ENCODE measurements around the gene ZNF600.
"Not testable (repeated sequence)": the region's sequence is repeated elsewhere in the genome, so short reads cannot be mapped to it uniquely, and the experiment has no call there.

The ZNF600 gene

DNA sequence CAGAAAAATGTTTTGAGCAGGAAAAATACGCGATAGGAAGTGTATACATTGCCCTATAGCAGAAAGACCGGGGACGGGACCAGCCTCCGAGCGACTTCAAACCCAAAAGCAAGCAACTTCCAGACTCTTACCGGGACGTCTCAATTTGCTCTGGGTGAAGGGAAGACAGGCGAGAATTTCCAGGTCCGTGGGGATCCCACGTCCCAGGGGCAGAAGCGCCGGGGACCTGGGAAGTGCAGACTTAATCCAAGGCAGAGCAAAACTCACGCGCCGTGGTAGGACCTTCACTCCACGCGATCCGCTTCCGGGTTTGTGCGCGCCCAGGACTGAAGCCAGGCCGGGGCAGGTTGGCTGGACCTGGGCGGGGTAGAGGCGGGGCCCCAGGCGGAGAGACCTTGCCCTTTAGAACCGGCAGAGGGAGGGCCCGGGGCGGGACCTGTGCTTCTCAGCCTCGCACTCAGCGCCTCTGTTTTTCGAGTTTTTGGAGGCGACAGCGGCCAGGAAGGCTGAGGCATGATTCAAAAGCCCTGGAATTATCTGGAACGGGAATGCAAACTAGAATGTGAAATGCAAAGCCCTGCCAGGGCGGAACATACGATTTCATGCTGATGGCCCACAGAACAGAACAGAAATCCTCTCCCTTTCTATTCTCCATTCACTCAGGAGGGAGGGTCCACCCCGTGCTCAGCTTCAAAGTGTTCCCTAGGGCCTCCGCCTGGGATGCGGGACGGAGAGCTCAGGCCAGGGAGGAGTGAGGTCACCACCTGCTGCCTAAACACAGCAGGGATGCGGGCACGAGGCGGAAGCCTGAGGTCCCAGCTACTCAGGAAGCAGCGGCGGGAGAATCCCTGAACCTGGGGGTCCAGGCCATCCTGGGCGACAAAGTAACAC is at the start of gene ZNF600:
Gene ZNF600, minus strand, starts transcription at position 328 of the 891 bp plus-strand sequence. CDS start 7,903 bp downstream, outside the sequence.
- not testable (repeated sequence) for H3K9me3 Mint-ChIP-seq; H3K36me3 Mint-ChIP-seq (ENCODE audit: low read depth)
- H3K4me3 Mint-ChIP-seq: peak within 1 kb of the TSS; percentile 90 to 96 (median 92)
- H3K27me3 Mint-ChIP-seq (ENCODE audit: low read depth): peaks cover 40% of the 10 kb centered on the region
- H3K27ac Mint-ChIP-seq: peak within 1 kb of the TSS in 2 of 3 experiments; percentile 28 to 82
- H3K4me1 Mint-ChIP-seq: peaks cover 16% of the 10 kb centered on the region
- TF ChIP-seq, protein P1, sequence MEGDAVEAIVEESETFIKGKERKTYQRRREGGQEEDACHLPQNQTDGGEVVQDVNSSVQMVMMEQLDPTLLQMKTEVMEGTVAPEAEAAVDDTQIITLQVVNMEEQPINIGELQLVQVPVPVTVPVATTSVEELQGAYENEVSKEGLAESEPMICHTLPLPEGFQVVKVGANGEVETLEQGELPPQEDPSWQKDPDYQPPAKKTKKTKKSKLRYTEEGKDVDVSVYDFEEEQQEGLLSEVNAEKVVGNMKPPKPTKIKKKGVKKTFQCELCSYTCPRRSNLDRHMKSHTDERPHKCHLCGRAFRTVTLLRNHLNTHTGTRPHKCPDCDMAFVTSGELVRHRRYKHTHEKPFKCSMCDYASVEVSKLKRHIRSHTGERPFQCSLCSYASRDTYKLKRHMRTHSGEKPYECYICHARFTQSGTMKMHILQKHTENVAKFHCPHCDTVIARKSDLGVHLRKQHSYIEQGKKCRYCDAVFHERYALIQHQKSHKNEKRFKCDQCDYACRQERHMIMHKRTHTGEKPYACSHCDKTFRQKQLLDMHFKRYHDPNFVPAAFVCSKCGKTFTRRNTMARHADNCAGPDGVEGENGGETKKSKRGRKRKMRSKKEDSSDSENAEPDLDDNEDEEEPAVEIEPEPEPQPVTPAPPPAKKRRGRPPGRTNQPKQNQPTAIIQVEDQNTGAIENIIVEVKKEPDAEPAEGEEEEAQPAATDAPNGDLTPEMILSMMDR (IDR thresholded peaks at IDR 0.05; ENCODE audit: unreplicated experiment in 3 of 3): peak in 2 of 3 experiments; percentile 9 to 13

GRCh38 chr19:52834289-52834688 is 47.7 kb upstream of the ZNF600 start:
- Mint-ChIP-seq H3K36me3 (ENCODE audit: low read depth) (peaks cover 39% of the 10 kb centered on the region), H3K9me3 (peaks cover 21% of the 10 kb centered on the region)
- not testable (repeated sequence) for H3K27me3 Mint-ChIP-seq (ENCODE audit: low read depth); H3K4me3 Mint-ChIP-seq; H3K4me1 Mint-ChIP-seq; H3K27ac Mint-ChIP-seq

DNA sequence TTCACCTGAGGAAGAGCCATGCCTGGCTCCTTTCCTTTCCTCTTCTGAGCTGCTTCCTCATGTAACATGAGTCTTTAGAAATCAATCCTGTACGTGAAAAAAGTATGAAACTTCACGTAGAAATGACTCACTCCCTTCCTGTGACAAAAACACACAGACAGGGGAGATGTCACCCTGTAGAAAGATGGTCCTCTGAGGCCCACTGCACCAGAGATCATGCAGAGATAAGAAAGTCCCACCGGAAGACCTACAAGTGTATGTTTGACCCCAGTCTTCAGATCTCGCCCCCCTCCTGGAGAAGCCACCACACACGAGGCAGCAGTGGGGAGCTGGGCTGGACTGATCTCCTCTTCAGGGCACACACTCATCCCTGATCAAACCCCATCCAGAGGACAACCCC is 47.0 kb upstream of the ZNF600 start:
- Mint-ChIP-seq H3K9me3 (peaks cover 16% of the 10 kb centered on the region), H3K36me3 (ENCODE audit: low read depth) (peaks cover 33% of the 10 kb centered on the region)
- H3K27ac Mint-ChIP-seq; H3K27me3 Mint-ChIP-seq (ENCODE audit: low read depth); H3K4me3 Mint-ChIP-seq; H3K4me1 Mint-ChIP-seq: not testable (repeated sequence)

- not testable (repeated sequence) for H3K9me3 Mint-ChIP-seq; H3K4me1 Mint-ChIP-seq; H3K4me3 Mint-ChIP-seq; H3K36me3 Mint-ChIP-seq (ENCODE audit: low read depth); H3K27ac Mint-ChIP-seq; H3K27me3 Mint-ChIP-seq (ENCODE audit: low read depth)
These were observed 43.3 kb upstream of the ZNF600 start for GRCh38 chr19:52829866-52830265.

DNA sequence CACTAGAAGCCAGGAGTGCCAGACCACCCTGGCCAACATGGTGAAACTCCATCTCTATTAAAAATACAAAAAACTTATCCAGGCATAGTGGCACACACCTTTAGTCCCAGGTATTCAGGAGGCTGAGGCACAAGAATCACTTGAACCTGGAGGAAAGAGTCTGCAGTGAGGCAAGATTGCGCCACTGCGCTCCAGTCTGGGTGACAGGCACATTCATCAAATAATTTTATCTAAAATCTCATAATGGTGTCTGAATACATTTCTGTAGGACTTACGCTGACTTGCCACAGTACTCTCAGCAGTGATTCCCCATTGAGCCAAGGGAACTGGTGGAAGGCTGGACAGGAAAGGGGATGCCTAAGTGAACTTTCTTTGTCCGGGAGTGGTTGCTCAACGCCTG is 39.2 kb upstream of the ZNF600 start:
- no peak overlapping the region for H3K4me3 Mint-ChIP-seq
- TF ChIP-seq, protein P1 (IDR thresholded peaks at IDR 0.05; ENCODE audit: unreplicated experiment in 3 of 3): no peak
- peaks cover 2% of the 10 kb centered on the region for H3K4me1 Mint-ChIP-seq
- no peak overlapping the region for H3K27ac Mint-ChIP-seq
- peaks cover 2% of the 10 kb centered on the region for H3K36me3 Mint-ChIP-seq (ENCODE audit: low read depth)
- H3K9me3 Mint-ChIP-seq: no peaks in the 10 kb centered on the region
- H3K27me3 Mint-ChIP-seq (ENCODE audit: low read depth): no peaks in the 10 kb centered on the region

- TF ChIP-seq, protein P1 (IDR thresholded peaks at IDR 0.05; ENCODE audit: unreplicated experiment in 3 of 3): no peak
- no peak overlapping the region for H3K27ac Mint-ChIP-seq
- H3K9me3 Mint-ChIP-seq: no peaks in the 10 kb centered on the region
- no peak overlapping the region for H3K4me3 Mint-ChIP-seq
- peaks cover 7% of the 10 kb centered on the region for H3K36me3 Mint-ChIP-seq (ENCODE audit: low read depth)
- H3K4me1 Mint-ChIP-seq: peaks cover 8% of the 10 kb centered on the region
- H3K27me3 Mint-ChIP-seq (ENCODE audit: low read depth): no peaks in the 10 kb centered on the region
These were observed 37.1 kb upstream of the ZNF600 start for GRCh38 chr19:52823676-52824075.

DNA sequence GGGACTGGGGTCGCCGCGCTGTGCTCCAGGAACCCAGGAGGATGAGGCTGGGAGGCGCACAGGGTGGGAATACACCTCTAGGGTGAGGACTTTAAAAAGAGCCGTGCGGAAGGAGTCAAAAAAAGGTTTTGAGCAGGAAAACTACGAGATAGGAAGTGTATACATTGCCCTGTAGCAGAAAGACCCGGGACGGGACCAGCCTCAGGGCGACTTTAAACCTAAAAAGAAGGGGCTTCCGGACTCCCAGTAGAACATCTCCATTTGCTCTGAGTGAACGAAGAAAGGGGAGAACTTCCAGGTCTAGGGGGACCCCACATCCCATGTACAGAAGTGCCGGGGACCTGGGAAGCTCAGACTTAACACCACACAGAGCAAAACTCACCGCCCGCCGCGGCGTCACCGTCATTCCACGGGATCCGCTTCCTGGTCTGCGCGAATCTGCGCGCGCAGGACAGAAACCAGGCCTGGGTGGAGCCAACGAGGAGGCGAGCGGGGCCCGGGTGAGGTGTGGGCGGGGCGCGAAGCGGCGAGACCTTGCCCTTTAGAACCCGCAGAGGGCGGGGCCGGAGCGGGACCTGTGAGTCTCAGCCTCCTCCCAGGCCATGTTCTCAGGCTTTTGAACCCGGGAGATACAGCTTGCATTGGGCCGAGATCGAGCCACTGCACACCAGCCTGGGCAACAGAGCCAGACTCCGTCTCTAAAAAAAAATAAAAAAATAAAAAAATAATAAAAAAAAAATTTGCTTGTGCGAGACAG is 34.8 kb upstream of the ZNF600 start, which contains the start of gene ZNF28:
Gene ZNF28, minus strand, starts transcription at position 430 of the 757 bp plus-strand sequence. CDS start 3,675 bp downstream, outside the sequence.
- H3K4me3 Mint-ChIP-seq: peak within 1 kb of the TSS; percentile 91 to 94 (median 93)

GRCh38 chr19:52820472-52821203 is 34.0 kb upstream of the ZNF600 start:
- H3K4me1 Mint-ChIP-seq; H3K9me3 Mint-ChIP-seq; H3K27me3 Mint-ChIP-seq (ENCODE audit: low read depth): not testable (repeated sequence)
- Mint-ChIP-seq H3K36me3 (ENCODE audit: low read depth) (peaks cover 25% of the 10 kb centered on the region), H3K4me3 (peak overlapping the region; percentile 91 to 94 (median 93)), H3K27ac (peak overlapping the region; percentile 5 to 17 (median 17))

More for the DNA sequence above, 34.8 kb upstream of the ZNF600 start, which contains the start of gene ZNF28:
- H3K9me3 Mint-ChIP-seq; H3K4me1 Mint-ChIP-seq; H3K27me3 Mint-ChIP-seq (ENCODE audit: low read depth): not testable (repeated sequence)
- peak within 1 kb of the TSS; percentile 17 to 69 (median 17) for H3K27ac Mint-ChIP-seq
- peaks cover 21% of the 10 kb centered on the region for H3K36me3 Mint-ChIP-seq (ENCODE audit: low read depth)
